A673 (cell line): ENCODE data around the gene CER1.

Experiments used
- EZH2 ChIP-seq: fragments of 200-600 bp; sonication (generic); IDR thresholded peaks from 2 replicates; pipeline ENCODE4 v1.6.1; 2017; ENCODE audit warnings: borderline replicate concordance, low read depth, mild to moderate bottlenecking, mixed read lengths, antibody characterized with exemption, low read length; ENCODE audit not compliant: poor library complexity, severe bottlenecking
- TF ChIP-seq, protein P1 (sequence below): fragments of 300-800, 200-600 bp; sonication (generic); conservative IDR thresholded peaks from 2 replicates; pipeline ENCODE4 v1.5.1; 2017; ENCODE audit warnings: low read depth, mild to moderate bottlenecking, antibody characterized with exemption, low read length, moderate library complexity, mixed read lengths

DNA sequence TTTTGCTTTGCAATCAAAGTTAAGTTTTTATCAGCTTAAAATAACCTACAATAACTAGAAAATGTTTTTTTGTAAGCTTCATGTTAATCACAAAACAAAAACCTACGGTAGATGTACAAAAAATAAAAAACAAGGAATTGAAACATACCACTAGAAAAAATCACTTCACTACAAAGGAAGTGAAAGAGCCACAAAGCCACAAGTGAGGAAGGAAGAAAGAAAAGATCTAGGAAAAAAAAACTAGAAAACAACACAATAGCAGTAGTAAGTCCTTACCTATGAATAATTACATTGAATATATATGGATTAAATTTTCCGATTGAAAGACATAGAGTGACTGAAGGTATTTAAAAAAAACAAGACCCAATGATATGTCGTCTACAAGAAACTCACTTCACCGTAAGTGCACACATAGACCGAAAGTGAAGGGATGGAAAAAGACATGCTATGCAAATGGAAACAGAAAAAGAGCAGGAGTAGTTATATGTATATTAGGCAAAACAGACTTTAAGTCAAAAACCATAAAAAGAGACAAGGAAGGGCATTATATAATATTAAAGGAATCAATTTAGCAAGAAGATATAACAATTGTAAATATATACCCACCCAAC, 15.9 kb downstream of the CER1 start:
- TF ChIP-seq EZH2, result no peak
- TF ChIP-seq, protein P1, sequence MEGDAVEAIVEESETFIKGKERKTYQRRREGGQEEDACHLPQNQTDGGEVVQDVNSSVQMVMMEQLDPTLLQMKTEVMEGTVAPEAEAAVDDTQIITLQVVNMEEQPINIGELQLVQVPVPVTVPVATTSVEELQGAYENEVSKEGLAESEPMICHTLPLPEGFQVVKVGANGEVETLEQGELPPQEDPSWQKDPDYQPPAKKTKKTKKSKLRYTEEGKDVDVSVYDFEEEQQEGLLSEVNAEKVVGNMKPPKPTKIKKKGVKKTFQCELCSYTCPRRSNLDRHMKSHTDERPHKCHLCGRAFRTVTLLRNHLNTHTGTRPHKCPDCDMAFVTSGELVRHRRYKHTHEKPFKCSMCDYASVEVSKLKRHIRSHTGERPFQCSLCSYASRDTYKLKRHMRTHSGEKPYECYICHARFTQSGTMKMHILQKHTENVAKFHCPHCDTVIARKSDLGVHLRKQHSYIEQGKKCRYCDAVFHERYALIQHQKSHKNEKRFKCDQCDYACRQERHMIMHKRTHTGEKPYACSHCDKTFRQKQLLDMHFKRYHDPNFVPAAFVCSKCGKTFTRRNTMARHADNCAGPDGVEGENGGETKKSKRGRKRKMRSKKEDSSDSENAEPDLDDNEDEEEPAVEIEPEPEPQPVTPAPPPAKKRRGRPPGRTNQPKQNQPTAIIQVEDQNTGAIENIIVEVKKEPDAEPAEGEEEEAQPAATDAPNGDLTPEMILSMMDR, result no peak
